ENCODE measurements around the gene KAZALD1. TPM values are rescaled to one million over a fixed set of nuclear protein-coding genes. Genes with fewer than 3 reads are reported as not detected.

Gene KAZALD1
- total RNA-seq, 1 donor from 2014 or later = 16.8 TPM

DNA sequence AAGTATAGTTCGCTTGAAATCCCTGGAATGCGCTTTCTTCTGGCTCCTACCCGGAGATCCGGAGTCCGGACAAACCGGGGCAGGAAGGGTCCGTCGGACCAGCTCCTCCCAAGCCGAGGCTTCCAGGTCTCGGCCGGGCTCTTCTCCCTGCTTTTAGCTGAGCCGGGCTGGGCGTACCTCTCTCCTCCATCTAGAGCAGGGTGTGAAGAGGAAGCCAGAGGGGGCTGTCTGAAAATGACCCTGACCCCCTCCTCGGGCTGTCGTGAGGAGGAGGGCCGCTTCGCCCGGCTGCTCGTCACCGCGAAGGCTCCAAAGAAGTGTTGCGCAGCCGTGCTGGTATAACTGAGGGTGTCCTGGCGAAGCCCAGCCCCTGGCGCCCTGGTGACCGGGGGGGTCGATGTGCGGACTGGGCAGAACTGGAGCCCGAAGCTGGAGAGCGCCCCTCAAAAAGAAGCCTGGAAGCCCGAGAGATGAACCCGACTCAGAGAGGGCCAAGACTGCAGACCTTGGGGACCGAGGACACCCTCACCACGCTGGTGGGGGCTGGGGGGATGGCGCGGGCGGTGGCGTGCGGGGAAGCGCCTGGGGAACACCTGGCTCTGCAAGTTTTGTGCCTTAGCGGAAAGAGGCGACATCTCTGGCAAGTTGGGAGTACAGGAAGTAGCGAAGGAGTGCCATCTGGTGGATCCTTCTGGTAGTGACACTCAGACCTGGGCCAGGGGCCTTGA, 5.7 kb downstream of the KAZALD1 start:
- peak overlapping the region; percentile 77 for H3K27ac Mint-ChIP-seq
- peaks cover 40% of the 10 kb centered on the region for H3K4me1 Mint-ChIP-seq
- peaks cover 57% of the 10 kb centered on the region for H3K27me3 Mint-ChIP-seq (ENCODE audit: low read depth)
- H3K9me3 Mint-ChIP-seq = no peaks in the 10 kb centered on the region
- DNase-seq (ENCODE audit: low spot score in 2 of 2, unreplicated experiment in 2 of 2) = peak; percentile 63 to 86
- H3K36me3 Mint-ChIP-seq = no peaks in the 10 kb centered on the region
- TF ChIP-seq, protein P1, sequence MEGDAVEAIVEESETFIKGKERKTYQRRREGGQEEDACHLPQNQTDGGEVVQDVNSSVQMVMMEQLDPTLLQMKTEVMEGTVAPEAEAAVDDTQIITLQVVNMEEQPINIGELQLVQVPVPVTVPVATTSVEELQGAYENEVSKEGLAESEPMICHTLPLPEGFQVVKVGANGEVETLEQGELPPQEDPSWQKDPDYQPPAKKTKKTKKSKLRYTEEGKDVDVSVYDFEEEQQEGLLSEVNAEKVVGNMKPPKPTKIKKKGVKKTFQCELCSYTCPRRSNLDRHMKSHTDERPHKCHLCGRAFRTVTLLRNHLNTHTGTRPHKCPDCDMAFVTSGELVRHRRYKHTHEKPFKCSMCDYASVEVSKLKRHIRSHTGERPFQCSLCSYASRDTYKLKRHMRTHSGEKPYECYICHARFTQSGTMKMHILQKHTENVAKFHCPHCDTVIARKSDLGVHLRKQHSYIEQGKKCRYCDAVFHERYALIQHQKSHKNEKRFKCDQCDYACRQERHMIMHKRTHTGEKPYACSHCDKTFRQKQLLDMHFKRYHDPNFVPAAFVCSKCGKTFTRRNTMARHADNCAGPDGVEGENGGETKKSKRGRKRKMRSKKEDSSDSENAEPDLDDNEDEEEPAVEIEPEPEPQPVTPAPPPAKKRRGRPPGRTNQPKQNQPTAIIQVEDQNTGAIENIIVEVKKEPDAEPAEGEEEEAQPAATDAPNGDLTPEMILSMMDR (IDR thresholded peaks at IDR 0.05; ENCODE audit: unreplicated experiment) = peak; percentile 90
- H3K4me3 Mint-ChIP-seq = peak overlapping the region; percentile 82

DNA sequence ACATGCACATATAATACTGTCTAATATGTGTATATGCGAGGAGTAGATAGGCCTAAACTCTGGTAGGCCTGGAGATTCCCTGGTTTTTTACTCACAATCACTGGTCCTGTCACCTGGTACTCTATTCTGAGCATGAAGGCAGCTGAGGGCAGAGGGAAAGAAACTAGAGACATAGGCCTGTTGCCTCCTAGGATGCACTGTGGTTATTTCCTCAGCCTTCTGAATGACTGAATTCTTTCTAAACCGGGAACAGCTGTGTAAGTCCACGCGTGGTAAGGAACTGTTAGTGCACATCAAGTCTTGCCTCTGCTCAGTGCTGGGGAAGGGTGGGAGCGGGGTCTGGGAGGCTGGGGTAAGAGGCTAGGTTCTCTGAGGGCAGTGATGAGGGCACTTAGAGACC, 7.7 kb downstream of the KAZALD1 start:
- Mint-ChIP-seq H3K4me1 (peaks cover 43% of the 10 kb centered on the region), H3K4me3 (no peak overlapping the region), H3K36me3 (no peaks in the 10 kb centered on the region), H3K27ac (no peak overlapping the region), H3K9me3 (no peaks in the 10 kb centered on the region), H3K27me3 (ENCODE audit: low read depth) (peaks cover 60% of the 10 kb centered on the region)
- DNase-seq (ENCODE audit: low spot score in 2 of 2, unreplicated experiment in 2 of 2) = no peak
- TF ChIP-seq, protein P1 (IDR thresholded peaks at IDR 0.05; ENCODE audit: unreplicated experiment) = no peak

DNA sequence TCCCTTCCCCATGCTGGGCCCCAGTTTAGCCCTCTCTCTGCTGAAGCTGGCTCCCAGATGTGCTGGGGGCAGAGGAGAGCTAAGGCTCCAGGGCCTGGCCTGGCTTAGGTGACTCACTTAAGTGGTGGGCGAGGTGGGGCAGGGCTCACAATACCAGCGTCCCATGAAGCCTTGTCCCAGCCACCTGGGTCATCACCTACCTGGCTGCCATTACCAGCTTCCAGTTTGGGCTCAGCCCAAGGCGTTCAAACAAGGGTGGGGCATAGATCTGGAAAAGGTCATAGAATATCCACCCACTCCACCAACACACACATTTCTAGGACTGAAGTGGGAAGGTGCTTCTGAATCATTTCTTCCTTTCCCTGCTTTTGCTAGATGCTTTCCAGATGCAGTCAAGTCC, 8.3 kb downstream of the KAZALD1 start:
- Mint-ChIP-seq H3K4me3 (no peak overlapping the region), H3K4me1 (peaks cover 43% of the 10 kb centered on the region), H3K9me3 (no peaks in the 10 kb centered on the region), H3K36me3 (no peaks in the 10 kb centered on the region), H3K27me3 (ENCODE audit: low read depth) (peaks cover 58% of the 10 kb centered on the region), H3K27ac (no peak overlapping the region)
- no peak for DNase-seq (ENCODE audit: low spot score in 2 of 2, unreplicated experiment in 2 of 2)
- TF ChIP-seq, protein P1 (IDR thresholded peaks at IDR 0.05; ENCODE audit: unreplicated experiment) = no peak

DNA sequence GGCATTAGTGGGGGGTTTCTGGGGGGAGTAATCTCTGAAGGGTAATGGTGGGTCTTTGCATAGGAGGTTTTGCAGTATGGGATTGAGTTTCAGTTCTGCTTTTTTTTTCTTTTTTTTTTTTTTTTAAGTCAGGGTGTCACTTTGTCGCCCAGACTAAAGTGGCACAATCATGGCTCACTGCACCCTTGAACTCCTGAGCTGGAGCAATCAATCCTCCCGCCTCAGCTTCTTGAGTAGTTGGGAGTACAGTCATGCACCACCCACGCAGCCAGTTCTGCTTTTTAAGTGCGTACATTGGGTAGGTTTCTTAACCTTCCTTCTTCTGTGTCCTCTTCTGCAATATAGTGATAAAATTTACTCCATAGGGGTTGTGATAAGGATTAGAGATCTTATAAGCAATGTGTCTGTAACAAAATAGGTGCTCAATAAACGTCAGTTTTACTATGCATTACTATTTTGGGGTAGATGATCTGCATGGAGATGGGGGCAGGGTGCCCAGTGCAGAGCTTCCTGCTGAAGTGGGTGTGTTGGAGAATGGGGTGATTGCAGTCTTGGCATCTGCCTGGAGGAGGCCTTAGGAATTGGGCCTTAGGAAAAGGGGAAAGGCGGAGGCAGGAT, 9.6 kb downstream of the KAZALD1 start:
- no peaks in the 10 kb centered on the region for H3K36me3 Mint-ChIP-seq
- no peak for DNase-seq (ENCODE audit: low spot score in 2 of 2, unreplicated experiment in 2 of 2)
- H3K4me1 Mint-ChIP-seq = peaks cover 30% of the 10 kb centered on the region
- TF ChIP-seq, protein P1 (IDR thresholded peaks at IDR 0.05; ENCODE audit: unreplicated experiment) = no peak
- H3K27ac Mint-ChIP-seq = no peak overlapping the region
- H3K9me3 Mint-ChIP-seq = no peaks in the 10 kb centered on the region
- no peak overlapping the region for H3K4me3 Mint-ChIP-seq
- peaks cover 58% of the 10 kb centered on the region for H3K27me3 Mint-ChIP-seq (ENCODE audit: low read depth)

DNA sequence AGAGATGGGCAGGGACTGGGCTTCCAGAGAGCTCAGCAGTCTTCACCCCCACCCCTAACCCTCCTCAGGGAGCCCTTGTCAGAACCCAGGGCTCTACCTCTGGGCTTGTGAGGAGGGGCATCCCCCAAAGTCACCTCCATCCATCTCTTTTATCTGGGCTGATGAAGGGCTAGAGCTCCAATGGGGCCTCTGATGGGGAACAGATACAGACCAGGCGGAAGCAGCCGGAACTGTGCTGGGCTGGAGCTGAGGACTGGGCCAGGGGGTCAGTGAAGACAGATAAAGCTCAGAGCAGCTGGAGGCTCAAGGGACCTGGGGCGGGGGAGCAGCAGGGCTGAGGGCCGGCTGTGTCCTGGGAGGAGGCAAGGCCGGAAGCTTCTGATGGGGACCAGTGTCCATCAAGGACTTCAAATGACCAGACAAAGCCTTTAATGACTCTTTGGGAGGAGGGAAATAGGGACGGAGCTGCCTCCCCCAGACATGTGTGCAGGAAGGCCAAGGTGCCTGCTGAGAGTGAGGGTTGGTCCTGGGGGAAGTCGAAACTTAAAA, 10.2 kb downstream of the KAZALD1 start:
- DNase-seq (ENCODE audit: low spot score in 2 of 2, unreplicated experiment in 2 of 2) = no peak
- Mint-ChIP-seq H3K9me3 (no peaks in the 10 kb centered on the region), H3K4me1 (peaks cover 28% of the 10 kb centered on the region), H3K36me3 (no peaks in the 10 kb centered on the region), H3K27ac (peak overlapping the region; percentile 30), H3K27me3 (ENCODE audit: low read depth) (peaks cover 59% of the 10 kb centered on the region), H3K4me3 (no peak overlapping the region)
- TF ChIP-seq, protein P1 (IDR thresholded peaks at IDR 0.05; ENCODE audit: unreplicated experiment) = no peak
